SJCRH30 (cell line): Measurements from ENCODE around the gene DLST. TPM values are rescaled to one million over a fixed set of nuclear protein-coding genes. Genes with fewer than 3 reads are reported as not detected.

Experiments used
- DNase-seq, 2 experiments: peaks; one replicate each; pipeline ENCODE4 v3.0.0-alpha.2; 2015 to 2020
- H3K27ac ChIP-seq: fragments of 250-450 bp; sonication (Bioruptor Pico); 2 replicates; pipeline ENCODE4 v1.5.1; 2020; ENCODE audit warnings: mild to moderate bottlenecking, moderate library complexity
- H3K27me3 ChIP-seq: fragments of 250-450 bp; sonication (Bioruptor Pico); 2 replicates; pipeline ENCODE4 v1.5.1; 2020; ENCODE audit warnings: mild to moderate bottlenecking, moderate library complexity
- H3K36me3 ChIP-seq: fragments of 250-450 bp; sonication (Bioruptor Pico); 2 replicates; pipeline ENCODE4 v1.5.1; 2020; ENCODE audit warnings: mild to moderate bottlenecking, moderate library complexity
- H3K4me1 ChIP-seq: fragments of 250-450 bp; sonication (Bioruptor Pico); 2 replicates; pipeline ENCODE4 v1.5.1; 2020; ENCODE audit warnings: mild to moderate bottlenecking, moderate library complexity
- H3K4me3 ChIP-seq: fragments of 250-450 bp; sonication (Bioruptor Pico); 2 replicates; pipeline ENCODE4 v1.5.1; 2020; ENCODE audit warnings: mild to moderate bottlenecking, moderate library complexity
- H3K9me3 ChIP-seq: fragments of 250-450 bp; sonication (Bioruptor Pico); replicated peaks from 2 replicates; pipeline ENCODE4 v1.5.1; 2020; ENCODE audit warnings: mild to moderate bottlenecking, moderate library complexity
- total RNA-seq: library from RNA; depleted of rRNA; stranded (reverse); fragments of >200 nt; shearing (Covaris generic); gene quantifications from 2 replicates; pipeline ENCODE4 v1.2.3, GENCODE V29; 2014

DLST gene
- total RNA-seq, 1 experiment from 2014 or later, result 49.8 TPM

GRCh38 chr14:74913393-74913910 lies 31.7 kb downstream of the DLST start:
- DNase-seq, result no peak
- no peaks in the 10 kb centered on the region for H3K27me3 ChIP-seq
- no peaks in the 10 kb centered on the region for H3K9me3 ChIP-seq
- no peaks in the 10 kb centered on the region for H3K36me3 ChIP-seq
- H3K4me1 ChIP-seq, result peaks cover 14% of the 10 kb centered on the region; the same call in 1 of the 2 replicates
- no peak overlapping the region for H3K27ac ChIP-seq
- no peak overlapping the region for H3K4me3 ChIP-seq

- Histone ChIP-seq H3K4me1 (peaks cover 14% of the 10 kb centered on the region; the same call in 1 of the 2 replicates), H3K36me3 (no peaks in the 10 kb centered on the region), H3K9me3 (no peaks in the 10 kb centered on the region), H3K27ac (no peak overlapping the region), H3K27me3 (no peaks in the 10 kb centered on the region), H3K4me3 (no peak overlapping the region)
- peak; percentile 74 to 87 for DNase-seq
These were observed 32.4 kb downstream of the DLST start for GRCh38 chr14:74913986-74914573.

- Histone ChIP-seq H3K27ac (no peak overlapping the region), H3K27me3 (no peaks in the 10 kb centered on the region), H3K9me3 (no peaks in the 10 kb centered on the region), H3K4me1 (peaks cover 10% of the 10 kb centered on the region; the same call in 1 of the 2 replicates), H3K4me3 (no peak overlapping the region), H3K36me3 (no peaks in the 10 kb centered on the region)
- no peak for DNase-seq
These were observed 33.7 kb downstream of the DLST start for GRCh38 chr14:74915426-74915825.

GRCh38 chr14:74915826-74916225 lies 34.1 kb downstream of the DLST start:
- DNase-seq, result no peak

GRCh38 chr14:74917178-74917543 lies 35.4 kb downstream of the DLST start:
- H3K27ac ChIP-seq, result no peak overlapping the region
- DNase-seq, result no peak
- no peak overlapping the region for H3K4me3 ChIP-seq
- H3K9me3 ChIP-seq, result no peaks in the 10 kb centered on the region
- peaks cover 8% of the 10 kb centered on the region; the same call in 1 of the 2 replicates for H3K4me1 ChIP-seq
- no peaks in the 10 kb centered on the region for H3K27me3 ChIP-seq
- H3K36me3 ChIP-seq, result no peaks in the 10 kb centered on the region

More at GRCh38 chr14:74915826-74916225, 34.1 kb downstream of the DLST start:
- Histone ChIP-seq H3K27ac (no peak overlapping the region), H3K36me3 (no peaks in the 10 kb centered on the region), H3K9me3 (no peaks in the 10 kb centered on the region), H3K27me3 (no peaks in the 10 kb centered on the region), H3K4me1 (peaks cover 8% of the 10 kb centered on the region; the same call in 1 of the 2 replicates), H3K4me3 (no peak overlapping the region)

GRCh38 chr14:74917646-74918081 lies 35.9 kb downstream of the DLST start:
- Histone ChIP-seq H3K4me1 (peaks cover 8% of the 10 kb centered on the region; the same call in 1 of the 2 replicates), H3K4me3 (no peak overlapping the region), H3K9me3 (no peaks in the 10 kb centered on the region), H3K36me3 (no peaks in the 10 kb centered on the region), H3K27me3 (no peaks in the 10 kb centered on the region), H3K27ac (no peak overlapping the region)
- DNase-seq, result no peak

GRCh38 chr14:74918380-74918779 lies 36.7 kb downstream of the DLST start:
- Histone ChIP-seq H3K9me3 (no peaks in the 10 kb centered on the region), H3K36me3 (no peaks in the 10 kb centered on the region), H3K27me3 (no peaks in the 10 kb centered on the region), H3K4me3 (no peak overlapping the region), H3K27ac (no peak overlapping the region), H3K4me1 (peaks cover 8% of the 10 kb centered on the region; the same call in 1 of the 2 replicates)
- DNase-seq, result no peak

- H3K4me3 ChIP-seq, result no peak overlapping the region
- H3K9me3 ChIP-seq, result no peaks in the 10 kb centered on the region; the same call in 1 of the 2 replicates
- H3K27ac ChIP-seq, result no peak overlapping the region
- no peak for DNase-seq
- no peaks in the 10 kb centered on the region for H3K36me3 ChIP-seq
- H3K4me1 ChIP-seq, result peaks cover 3% of the 10 kb centered on the region; the same call in 1 of the 2 replicates
- no peaks in the 10 kb centered on the region for H3K27me3 ChIP-seq
These were observed 37.9 kb downstream of the DLST start for GRCh38 chr14:74919421-74920165.

GRCh38 chr14:74920281-74920680 lies 38.6 kb downstream of the DLST start:
- peaks cover 3% of the 10 kb centered on the region; the same call in 1 of the 2 replicates for H3K4me1 ChIP-seq
- no peaks in the 10 kb centered on the region for H3K36me3 ChIP-seq
- DNase-seq, result no peak
- H3K27me3 ChIP-seq, result no peaks in the 10 kb centered on the region
- no peaks in the 10 kb centered on the region; the same call in 1 of the 2 replicates for H3K9me3 ChIP-seq
- H3K27ac ChIP-seq, result no peak overlapping the region
- H3K4me3 ChIP-seq, result no peak overlapping the region

- peaks cover 3% of the 10 kb centered on the region; the same call in 1 of the 2 replicates for H3K4me1 ChIP-seq
These were observed 39.4 kb downstream of the DLST start for GRCh38 chr14:74921053-74921620.

GRCh38 chr14:74921987-74922751 lies 40.5 kb downstream of the DLST start:
- no peaks in the 10 kb centered on the region for H3K36me3 ChIP-seq
- H3K4me1 ChIP-seq, result peaks cover 3% of the 10 kb centered on the region; the same call in 1 of the 2 replicates
- no peak overlapping the region for H3K27ac ChIP-seq
- H3K4me3 ChIP-seq, result peak overlapping the region; percentile 55
- DNase-seq, result no peak
- H3K27me3 ChIP-seq, result no peaks in the 10 kb centered on the region
- no peaks in the 10 kb centered on the region; the same call in 1 of the 2 replicates for H3K9me3 ChIP-seq

More at GRCh38 chr14:74921053-74921620, 39.4 kb downstream of the DLST start:
- Histone ChIP-seq H3K9me3 (no peaks in the 10 kb centered on the region; the same call in 1 of the 2 replicates), H3K27ac (no peak overlapping the region), H3K36me3 (no peaks in the 10 kb centered on the region), H3K27me3 (no peaks in the 10 kb centered on the region), H3K4me3 (no peak overlapping the region)
- DNase-seq, result no peak

- no peaks in the 10 kb centered on the region for H3K36me3 ChIP-seq
- DNase-seq, result peak in 1 of 2 experiments; percentile 58
- H3K4me3 ChIP-seq, result peak within 1 kb of the TSS; percentile 55
- no peak within 1 kb of the TSS for H3K27ac ChIP-seq
- H3K27me3 ChIP-seq, result no peaks in the 10 kb centered on the region
- no peaks in the 10 kb centered on the region; the same call in 1 of the 2 replicates for H3K9me3 ChIP-seq
- H3K4me1 ChIP-seq, result no peaks in the 10 kb centered on the region
These were observed 41.2 kb downstream of the DLST start, which contains the start of gene RPS6KL1 for GRCh38 chr14:74922752-74923401. TSS of gene RPS6KL1 (minus strand) at chr14:74923260. CDS start at chr14:74921541, 1,719 bp downstream.

- H3K36me3 ChIP-seq, result no peaks in the 10 kb centered on the region
- H3K27me3 ChIP-seq, result no peaks in the 10 kb centered on the region
- no peak for DNase-seq
- H3K4me3 ChIP-seq, result no peak overlapping the region
- no peak overlapping the region for H3K27ac ChIP-seq
- H3K4me1 ChIP-seq, result no peaks in the 10 kb centered on the region
- H3K9me3 ChIP-seq, result no peaks in the 10 kb centered on the region; the same call in 1 of the 2 replicates
These were observed 42.3 kb downstream of the DLST start for GRCh38 chr14:74924061-74924460.

- Histone ChIP-seq H3K4me1 (peaks cover 6% of the 10 kb centered on the region), H3K27me3 (no peaks in the 10 kb centered on the region), H3K36me3 (no peaks in the 10 kb centered on the region), H3K9me3 (no peaks in the 10 kb centered on the region; the same call in 1 of the 2 replicates), H3K27ac (no peak overlapping the region), H3K4me3 (no peak overlapping the region)
- no peak for DNase-seq
These were observed 45.5 kb downstream of the DLST start for GRCh38 chr14:74927225-74927624.
